Limb (tissue), 2 donors: ENCODE results near the gene RPS8.
"Not testable (repeated sequence)": the region's sequence is repeated elsewhere in the genome, so short reads cannot be mapped to it uniquely, and the experiment has no call there.

Experiments
- DNase-seq, 2 donors: peaks; one replicate each; pipeline ENCODE4 v3.0.0-alpha.2; 2016; ENCODE audit errors: extremely low spot score in 2 of 2

RPS8 gene

DNA sequence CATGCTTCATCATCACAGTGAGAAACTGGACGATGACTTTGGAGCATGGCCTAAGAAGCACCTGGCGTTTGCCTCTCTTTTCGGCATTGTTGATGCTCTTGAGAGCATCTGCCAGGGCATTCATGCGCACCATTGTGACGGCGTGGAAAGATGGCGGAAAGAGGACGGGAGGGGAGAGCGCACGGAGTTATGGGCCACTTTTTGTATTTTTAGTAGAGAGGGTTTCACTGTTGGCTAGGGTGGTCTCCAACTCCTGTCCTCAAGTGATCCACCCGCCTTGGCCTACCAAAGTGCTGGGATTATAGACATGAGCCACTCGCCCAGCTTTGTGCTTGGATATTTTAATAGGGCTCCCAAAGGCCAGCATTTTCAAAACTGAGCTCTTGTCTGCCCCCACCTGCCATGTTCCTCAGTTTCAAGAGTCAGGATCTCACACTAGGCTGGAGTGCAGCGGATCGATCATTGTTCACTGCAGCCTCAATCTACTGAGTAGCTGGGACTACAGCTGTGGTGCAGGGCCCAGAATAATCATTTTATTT lies 5.3 kb downstream of the RPS8 start:
- DNase-seq: no peak

- DNase-seq: no peak
Measured at GRCh38 chr1:44783697-44784093, 8.4 kb downstream of the RPS8 start.

DNA sequence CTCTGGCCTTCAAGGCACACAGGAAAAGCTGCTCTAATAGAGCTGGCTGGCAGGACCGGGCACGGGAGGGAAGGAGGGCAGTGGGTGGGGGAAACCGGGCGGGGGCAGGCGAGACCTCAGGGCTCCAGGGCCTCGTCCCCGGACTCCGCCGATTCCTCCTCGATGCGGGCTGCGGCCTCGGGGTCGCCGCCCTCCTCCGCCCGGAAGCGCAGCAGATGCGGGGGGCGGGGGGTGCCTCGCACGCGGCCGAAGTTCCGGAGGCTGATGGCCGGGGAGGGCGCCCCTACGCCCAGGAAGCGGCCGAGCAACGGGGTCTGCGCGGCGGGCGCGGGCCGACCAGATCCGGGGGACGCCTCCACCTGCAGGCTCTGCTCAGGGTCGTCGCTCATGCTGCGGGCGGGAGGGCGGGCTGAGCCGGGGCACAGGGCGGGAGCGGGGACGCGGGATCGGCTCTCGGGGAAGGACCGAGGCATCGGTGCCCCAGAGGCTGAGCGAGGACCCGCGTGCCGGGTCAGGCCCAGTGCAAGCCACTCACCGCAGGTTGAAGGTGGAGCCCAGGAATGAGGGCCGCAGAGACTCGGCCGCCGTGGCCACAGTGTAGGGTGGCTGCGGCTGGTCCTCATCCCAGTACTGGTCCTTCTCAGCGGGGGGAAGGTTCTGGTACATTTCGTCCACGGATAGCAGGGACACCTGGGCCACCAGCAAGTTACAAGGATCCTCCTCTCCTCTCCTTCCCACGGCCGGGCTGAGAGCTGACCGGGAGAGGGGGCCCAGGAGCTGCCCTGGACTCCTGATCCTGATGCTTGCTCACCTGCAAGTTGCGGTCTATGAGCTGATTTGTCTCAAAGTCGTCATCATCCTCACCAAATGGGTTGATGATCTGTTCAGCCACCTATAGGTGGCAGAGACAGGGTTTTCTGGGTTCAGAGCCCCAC lies 9.0 kb downstream of the RPS8 start:
- peak in 1 of 2 donors; percentile 61 for DNase-seq

- no peak for DNase-seq
Measured at GRCh38 chr1:44785029-44785380, 9.7 kb downstream of the RPS8 start.

DNA sequence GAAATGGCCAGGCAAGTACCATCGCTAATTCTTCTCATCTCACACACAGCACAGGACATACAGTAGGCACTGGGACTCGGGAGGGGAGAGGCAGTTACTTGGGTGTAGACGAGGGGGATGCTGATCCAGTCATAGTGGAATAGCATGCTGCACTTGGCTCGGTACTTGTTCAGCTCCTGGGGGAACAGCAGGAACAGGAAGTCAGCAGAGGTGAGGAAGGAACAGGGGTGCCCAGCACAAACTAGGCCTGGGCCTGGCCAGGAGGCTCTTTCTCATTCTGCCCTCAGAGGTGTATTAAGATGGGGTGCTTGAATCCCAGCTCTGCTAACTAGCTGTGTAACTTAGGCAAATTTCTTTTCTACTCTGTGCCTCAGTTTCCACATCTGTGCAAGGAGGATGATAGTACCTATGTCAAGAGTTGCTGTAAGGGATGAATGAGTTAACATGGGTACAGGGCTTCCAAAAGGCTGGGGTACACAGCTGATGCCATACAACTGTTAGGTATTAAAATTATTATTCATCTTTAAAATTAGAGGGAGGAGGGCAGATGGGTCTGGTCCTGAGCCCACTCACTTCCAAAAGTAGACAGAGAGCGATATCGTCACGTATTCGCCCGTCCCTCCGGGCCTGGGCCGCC lies 10.3 kb downstream of the RPS8 start:
- DNase-seq: no peak

DNA sequence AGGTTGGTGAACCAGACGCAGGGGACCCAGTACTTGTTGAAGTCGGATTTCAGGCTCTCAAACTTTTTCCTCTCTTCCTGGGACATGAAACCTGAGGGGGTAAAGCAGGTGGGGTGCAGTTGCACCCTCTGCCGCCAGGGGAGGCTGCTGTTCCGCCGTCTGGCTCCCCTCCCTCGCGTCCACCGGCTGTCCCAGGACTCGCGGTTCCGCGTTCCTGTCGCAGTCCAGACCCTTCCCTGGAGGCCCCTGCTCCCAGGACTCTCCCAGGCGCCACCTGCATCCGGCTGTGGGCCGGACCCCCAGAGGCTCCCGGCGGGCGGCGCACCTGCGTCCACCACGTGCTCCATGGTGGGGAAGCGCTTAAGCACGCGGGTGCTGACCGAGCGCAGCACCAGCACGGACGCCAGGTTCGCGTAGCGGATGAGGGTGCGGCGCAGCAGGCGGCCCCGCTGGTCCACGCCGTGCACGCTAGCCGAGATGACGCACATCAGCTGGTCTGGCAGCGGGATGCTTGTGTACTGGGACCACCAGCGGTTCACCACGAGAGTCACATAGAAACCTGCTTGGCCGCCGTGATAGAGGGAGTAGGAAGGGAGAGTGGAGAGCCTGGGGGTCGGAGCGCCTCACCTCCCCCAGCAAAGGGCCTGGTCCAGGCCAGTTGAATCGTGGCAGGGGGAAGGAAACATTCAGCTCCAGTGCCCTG lies 10.9 kb downstream of the RPS8 start:
- peak; percentile 58 to 82 for DNase-seq

DNA sequence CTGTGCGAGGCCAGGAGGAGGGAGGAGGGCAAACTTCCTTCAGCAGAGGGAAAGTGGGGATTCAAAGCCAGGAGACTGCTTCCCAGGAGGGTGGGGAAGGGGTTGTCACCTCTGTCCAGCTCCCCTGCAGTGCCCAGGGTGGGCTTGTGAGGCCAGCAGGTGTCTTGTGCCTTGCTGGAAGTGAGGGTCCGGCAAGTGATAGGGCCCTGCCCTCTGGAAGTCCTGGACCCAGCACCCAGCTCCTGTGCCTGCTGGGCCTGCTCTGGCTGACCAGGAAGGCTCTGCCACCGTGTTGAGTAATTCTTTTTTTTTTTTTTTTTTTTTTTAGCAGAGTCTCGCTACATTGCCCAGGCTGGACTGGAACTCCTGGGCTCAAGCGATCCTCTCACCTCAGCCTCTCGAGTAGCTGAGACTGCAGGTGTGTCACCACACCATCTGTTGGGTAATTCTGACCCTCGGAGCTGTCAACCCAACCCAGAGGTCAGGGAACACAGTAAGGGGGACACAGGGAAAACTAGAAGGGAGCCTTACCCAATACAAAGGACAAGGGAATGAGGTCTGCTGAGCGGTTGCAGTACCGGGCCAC lies 11.6 kb downstream of the RPS8 start:
- DNase-seq: no peak

DNA sequence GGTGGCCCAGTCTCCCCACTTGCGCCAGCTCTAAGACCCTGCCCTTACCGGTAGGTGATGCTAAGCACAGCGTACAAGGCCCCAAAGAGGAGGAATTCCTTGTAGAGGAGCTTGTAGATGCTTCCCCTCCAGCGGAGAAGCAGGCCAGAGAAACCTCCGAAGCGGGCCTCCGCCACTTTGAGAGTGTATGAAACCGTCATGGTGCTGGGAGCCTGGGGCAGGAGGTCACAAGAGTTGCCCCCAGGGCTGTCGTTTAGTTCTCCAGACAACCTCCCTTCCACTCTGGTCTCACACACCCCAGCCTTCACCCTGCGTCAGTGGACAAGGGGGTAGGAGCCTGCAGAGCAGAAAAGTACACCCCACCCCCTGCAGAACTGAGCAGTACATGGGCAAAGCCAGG lies 12.2 kb downstream of the RPS8 start:
- no peak for DNase-seq

DNA sequence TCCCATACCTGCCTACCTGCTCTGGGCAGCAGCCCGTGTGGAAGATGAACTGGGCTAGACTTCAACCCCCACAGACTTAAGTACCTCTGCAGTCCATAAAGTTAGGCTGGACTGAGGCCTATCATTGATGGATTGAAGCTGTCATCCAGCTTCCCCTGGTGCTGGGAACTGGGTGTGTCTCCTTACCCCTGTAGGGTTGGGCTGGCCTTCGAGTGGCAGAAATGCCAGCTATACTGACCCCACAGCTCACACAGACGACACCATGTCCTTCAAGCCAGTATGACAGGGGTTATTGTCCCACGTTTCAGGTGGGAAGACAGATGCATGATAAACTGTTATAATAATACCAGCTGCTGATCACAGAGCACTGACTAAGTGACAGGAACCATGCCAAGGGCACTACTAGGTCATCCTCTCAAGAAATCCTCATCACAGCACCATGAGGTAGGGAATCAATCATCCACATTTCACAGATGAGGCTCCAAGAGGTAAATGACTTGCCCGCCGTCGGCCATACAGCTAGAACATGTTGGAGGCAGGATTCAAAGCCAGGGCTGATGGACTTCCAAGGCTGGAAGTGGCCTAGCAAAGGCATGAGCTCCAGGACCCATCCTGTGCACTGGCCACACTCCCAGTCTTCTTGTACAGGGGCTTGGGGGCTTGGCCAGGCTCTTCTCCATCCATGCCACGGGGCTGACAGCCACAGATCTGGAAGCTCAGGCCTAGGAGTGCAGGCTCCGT lies 12.9 kb downstream of the RPS8 start, which contains the start of gene BEST4:
TSS of gene BEST4 (minus strand) at position 51 of the 741 bp plus-strand sequence. CDS start 465 bp downstream, outside the sequence.
- DNase-seq: no peak

GRCh38 chr1:44790968-44791801 lies 15.8 kb downstream of the RPS8 start:
- DNase-seq: no peak

DNA sequence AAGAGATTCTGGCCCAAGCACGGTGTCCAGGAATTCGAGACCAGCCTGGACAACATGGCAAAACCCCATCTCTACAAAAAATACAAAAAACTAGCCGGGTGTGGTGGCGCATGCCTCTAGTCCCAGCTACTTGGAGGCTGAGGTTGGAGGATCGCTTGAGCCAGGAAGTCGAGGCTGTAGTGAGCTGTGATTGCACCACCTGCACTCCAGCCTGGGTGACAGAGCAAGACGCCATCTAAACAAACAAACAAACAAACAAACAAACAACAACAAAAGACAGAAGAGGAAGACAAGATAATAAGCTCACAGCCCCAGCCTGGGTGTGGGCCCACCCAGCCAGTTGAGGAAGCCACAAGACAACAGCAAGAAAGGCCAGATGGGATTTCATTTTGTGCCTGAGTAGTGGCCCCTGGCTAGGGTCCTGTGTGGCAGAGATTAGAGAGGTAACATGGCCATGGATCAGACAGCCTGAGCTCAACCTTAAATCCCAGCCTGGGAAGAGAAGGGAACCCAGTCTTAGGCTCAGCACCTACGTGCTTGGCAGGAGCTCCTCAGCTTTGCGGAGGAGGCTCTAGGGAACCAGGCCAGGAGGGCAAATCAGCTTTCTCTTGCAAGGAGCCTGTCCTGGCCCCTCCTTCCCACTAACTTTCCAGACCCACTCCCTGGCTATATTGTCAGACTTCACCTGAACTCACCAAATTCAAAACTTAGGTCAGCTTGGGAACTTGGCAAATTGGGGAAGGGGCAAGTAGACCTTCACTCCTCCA lies 17.6 kb downstream of the RPS8 start:
- no peak for DNase-seq

DNA sequence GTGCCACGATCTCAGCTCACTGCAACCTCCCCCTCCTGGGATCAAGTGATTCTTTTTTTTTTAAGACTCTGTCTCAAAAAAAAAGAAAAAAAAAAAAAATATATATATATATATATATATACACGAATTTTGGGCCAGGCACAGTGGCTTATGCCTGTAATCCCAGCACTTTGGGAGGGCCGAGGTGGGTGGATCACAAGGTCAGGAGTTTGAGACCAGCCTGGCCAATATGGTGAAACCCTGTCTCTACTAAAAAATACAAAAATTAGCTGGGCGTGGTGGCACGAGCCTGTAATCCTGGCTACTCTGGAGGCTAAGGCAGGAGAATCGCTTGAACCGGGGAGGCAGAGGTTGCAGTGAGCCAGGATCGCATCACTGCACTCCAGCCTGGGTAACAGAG lies 22.5 kb downstream of the RPS8 start:
- DNase-seq: not testable (repeated sequence)

DNA sequence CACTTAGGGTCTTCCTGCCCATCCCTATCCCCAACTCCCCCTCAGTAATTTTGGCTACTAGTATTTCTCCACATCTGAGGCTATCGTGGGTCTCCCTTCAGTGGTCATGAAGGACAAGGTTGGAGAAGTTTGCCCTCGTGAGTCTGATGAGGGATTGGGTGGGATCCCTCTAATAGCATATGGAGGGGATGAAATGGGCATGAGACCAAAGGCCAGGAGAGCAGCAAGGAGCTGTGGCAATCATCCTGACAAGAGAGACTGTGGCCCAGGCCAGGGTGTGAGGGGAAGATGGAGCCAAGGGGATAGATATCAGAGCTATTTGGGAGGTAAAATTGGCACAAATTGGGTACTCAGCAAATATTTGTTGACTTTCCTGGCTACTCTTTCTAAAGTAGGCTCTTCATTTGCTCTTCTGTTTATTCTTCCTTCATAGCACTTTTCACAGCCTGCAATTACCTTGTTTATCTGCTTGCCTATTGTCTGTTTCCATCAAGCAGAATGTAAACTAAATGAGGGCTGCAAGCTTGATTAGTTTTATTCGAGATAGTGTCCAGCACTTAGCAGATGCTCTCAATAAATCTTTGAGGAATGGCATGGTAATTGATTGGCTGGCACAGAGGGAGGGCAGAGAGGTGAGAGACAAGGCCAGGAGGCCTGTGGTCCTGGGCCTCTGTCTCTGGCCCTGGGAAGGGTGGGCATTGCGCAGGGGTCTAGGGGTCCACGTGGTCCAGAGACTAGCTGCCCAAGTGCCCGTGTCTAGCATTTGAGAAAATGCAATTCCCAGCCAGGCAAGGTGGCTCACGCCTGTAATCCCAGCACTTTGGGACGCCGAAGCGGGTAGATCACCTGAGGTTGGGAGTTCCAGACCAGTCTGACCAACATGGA lies 23.4 kb downstream of the RPS8 start:
- DNase-seq: no peak

- peak; percentile 97 to 99 for DNase-seq
Measured at GRCh38 chr1:44799770-44800584, 24.6 kb downstream of the RPS8 start, which contains the start of gene PLK3. TSS of gene PLK3 (plus strand) at chr1:44800377. CDS start at chr1:44800464, 87 bp downstream.

DNA sequence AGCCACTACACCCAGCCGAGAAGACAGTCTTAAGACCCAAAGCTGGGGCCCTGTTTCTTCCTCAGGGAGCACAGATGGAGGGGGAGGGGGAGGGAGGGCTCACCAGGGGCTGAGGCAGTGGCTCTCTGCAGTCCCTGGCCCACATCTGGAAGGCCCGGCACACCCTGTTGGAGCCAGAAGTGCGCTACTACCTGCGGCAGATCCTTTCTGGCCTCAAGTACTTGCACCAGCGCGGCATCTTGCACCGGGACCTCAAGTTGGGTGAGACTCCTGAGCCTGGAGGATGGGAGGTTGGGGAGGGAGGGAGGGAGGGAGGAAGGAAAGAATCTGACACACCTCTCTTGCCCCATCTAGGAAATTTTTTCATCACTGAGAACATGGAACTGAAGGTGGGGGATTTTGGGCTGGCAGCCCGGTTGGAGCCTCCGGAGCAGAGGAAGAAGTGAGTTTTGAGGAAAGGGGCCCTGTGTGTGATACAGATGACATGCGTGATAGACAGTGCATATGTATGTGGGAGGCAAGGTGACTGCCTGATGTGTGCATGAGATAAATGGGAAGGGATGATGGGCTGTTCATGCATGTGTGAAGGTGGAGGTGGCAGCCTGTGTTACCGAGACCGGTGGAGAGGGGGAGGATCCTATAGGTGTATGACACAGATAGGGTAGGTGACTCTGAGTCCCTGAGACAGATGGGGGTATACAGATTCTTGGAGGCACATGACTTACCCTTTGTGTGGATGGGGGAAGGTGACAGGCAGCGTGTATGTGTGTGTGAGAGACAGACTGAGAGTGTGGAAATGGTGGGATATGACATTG lies 26.4 kb downstream of the RPS8 start:
- DNase-seq: peak in 1 of 2 donors; percentile 44
